Glutamatergic neuron (in vitro differentiated cells): ENCODE data around the gene DCLRE1C. TPM values are rescaled to one million over a fixed set of nuclear protein-coding genes. Genes with fewer than 3 reads are reported as not detected.
"Not testable (repeated sequence)": the region's sequence is repeated elsewhere in the genome, so short reads cannot be mapped to it uniquely, and the experiment has no call there.

Source experiments
- DNase-seq: peaks from one replicate; pipeline ENCODE4 v3.0.0; 2022
- H3K27ac Mint-ChIP-seq: one replicate; pipeline ENCODE4 v1.8.0; 2020; ENCODE audit warnings: mild to moderate bottlenecking, mixed read lengths, inconsistent platforms; ENCODE audit not compliant: unreplicated experiment
- H3K27me3 Mint-ChIP-seq: one replicate; pipeline ENCODE4 v1.8.0; 2020; ENCODE audit warnings: mild to moderate bottlenecking, moderate library complexity, mixed read lengths, inconsistent platforms; ENCODE audit not compliant: unreplicated experiment
- H3K36me3 Mint-ChIP-seq: one replicate; pipeline ENCODE4 v1.8.0; 2020; ENCODE audit warnings: mild to moderate bottlenecking, mixed read lengths, inconsistent platforms; ENCODE audit not compliant: unreplicated experiment
- H3K4me1 Mint-ChIP-seq: one replicate; pipeline ENCODE4 v1.8.0; 2020; ENCODE audit warnings: mild to moderate bottlenecking, low read depth, mixed read lengths, inconsistent platforms; ENCODE audit not compliant: unreplicated experiment
- H3K4me3 Mint-ChIP-seq: one replicate; pipeline ENCODE4 v1.8.0; 2020; ENCODE audit warnings: mild to moderate bottlenecking, mixed read lengths, inconsistent platforms; ENCODE audit not compliant: unreplicated experiment
- H3K9me3 Mint-ChIP-seq: one replicate; pipeline ENCODE4 v1.8.0; 2020; ENCODE audit warnings: mild to moderate bottlenecking, moderate library complexity, mixed read lengths, inconsistent platforms; ENCODE audit not compliant: unreplicated experiment
- CTCF ChIP-seq: fragments of 200-600 bp; sonication (generic); IDR thresholded peaks from one replicate; pipeline ENCODE4 v1.5.0; 2021; ENCODE audit not compliant: partially characterized antibody, unreplicated experiment
- long read RNA-seq: library from polyadenylated mRNA; unstranded; transcript quantifications from one replicate; pipeline ENCODE4 v2.0.0, GENCODE V29; 2020; ENCODE audit not compliant: unreplicated experiment
- total RNA-seq: library from RNA; stranded (reverse); fragmentation: NEBNext Ultra II Directional; extraction: Animal tissue kit (Norgen Biotek cat#: 25700); gene quantifications from one replicate; pipeline ENCODE4 v1.2.1, GENCODE V29; 2021; ENCODE audit not compliant: unreplicated experiment

The DCLRE1C gene
- total RNA-seq: 8.5 TPM
- long read RNA-seq, partial matches to known transcripts: 0 of 11 reads
- long read RNA-seq, other reads (novel, unspliced or antisense): 8 of 11 reads

GRCh38 chr10:14954001-14954770 lies at the start of gene DCLRE1C:
TSS of gene DCLRE1C (minus strand) at chr10:14954096. CDS start at chr10:14954010, 86 bp downstream.
- Mint-ChIP-seq H3K4me1 (peaks cover 4% of the 10 kb centered on the region), H3K27ac (peak within 1 kb of the TSS; percentile 78), H3K36me3 (no peaks in the 10 kb centered on the region), H3K9me3 (no peaks in the 10 kb centered on the region), H3K4me3 (peak within 1 kb of the TSS; percentile 93), H3K27me3 (peaks cover 5% of the 10 kb centered on the region)
- TF ChIP-seq CTCF: no peak
- peak; percentile 93 for DNase-seq

GRCh38 chr10:14995964-14996565 lies 42.2 kb upstream of the DCLRE1C start:
- H3K36me3 Mint-ChIP-seq: peaks cover 6% of the 10 kb centered on the region
- no peaks in the 10 kb centered on the region for H3K27me3 Mint-ChIP-seq
- no peak overlapping the region for H3K4me3 Mint-ChIP-seq
- H3K4me1 Mint-ChIP-seq: no peaks in the 10 kb centered on the region
- TF ChIP-seq CTCF: no peak
- H3K9me3 Mint-ChIP-seq: peaks cover 5% of the 10 kb centered on the region
- no peak for DNase-seq
- H3K27ac Mint-ChIP-seq: no peak overlapping the region

GRCh38 chr10:14993500-14994455 lies 39.9 kb upstream of the DCLRE1C start:
- not testable (repeated sequence) for H3K9me3 Mint-ChIP-seq, H3K36me3 Mint-ChIP-seq, H3K4me3 Mint-ChIP-seq, H3K27ac Mint-ChIP-seq, H3K27me3 Mint-ChIP-seq, DNase-seq, H3K4me1 Mint-ChIP-seq

GRCh38 chr10:14992336-14992735 lies 38.4 kb upstream of the DCLRE1C start:
- not testable (repeated sequence) for H3K36me3 Mint-ChIP-seq, H3K4me3 Mint-ChIP-seq, H3K27me3 Mint-ChIP-seq, H3K27ac Mint-ChIP-seq, DNase-seq, H3K4me1 Mint-ChIP-seq, H3K9me3 Mint-ChIP-seq

GRCh38 chr10:14991035-14991749 lies 37.3 kb upstream of the DCLRE1C start:
- H3K9me3 Mint-ChIP-seq, DNase-seq, H3K27me3 Mint-ChIP-seq, H3K4me3 Mint-ChIP-seq, H3K4me1 Mint-ChIP-seq, H3K27ac Mint-ChIP-seq, H3K36me3 Mint-ChIP-seq: not testable (repeated sequence)

- H3K4me3 Mint-ChIP-seq, DNase-seq, H3K4me1 Mint-ChIP-seq, H3K27me3 Mint-ChIP-seq, H3K27ac Mint-ChIP-seq, H3K36me3 Mint-ChIP-seq, H3K9me3 Mint-ChIP-seq: not testable (repeated sequence)
Measured at GRCh38 chr10:14989552-14989951, 35.7 kb upstream of the DCLRE1C start.
